ENCODE results near the gene NPHP1. TPM values are rescaled to one million over a fixed set of nuclear protein-coding genes. Genes with fewer than 3 reads are reported as not detected.
"Not testable (repeated sequence)": the region's sequence is repeated elsewhere in the genome, so short reads cannot be mapped to it uniquely, and the experiment has no call there.

Gene NPHP1
- total RNA-seq, 1 donor from 2014 or later, result 11.5 TPM

GRCh38 chr2:110121052-110121334, 83.8 kb downstream of the NPHP1 start:
- Histone ChIP-seq H3K4me3 (ENCODE audit: low read length in 3 of 3) (no peak overlapping the region), H3K27me3 (ENCODE audit: control insufficient read depth in 3 of 3, insufficient read depth in 3 of 3, low read length in 3 of 3) (peaks cover 9 to 19% (median 16%) of the 10 kb centered on the region in 3 donors), H3K27ac (ENCODE audit: low read depth, low read length) (no peak overlapping the region), H3K9ac (ENCODE audit: low read depth in 1 of 3, low read length in 3 of 3) (no peak overlapping the region), H3K36me3 (ENCODE audit: control insufficient read depth in 3 of 3, insufficient read depth in 3 of 3, low read length in 3 of 3) (peaks cover 5 to 26% (median 22%) of the 10 kb centered on the region in 3 donors), H3K4me1 (ENCODE audit: control insufficient read depth in 3 of 3, insufficient read depth in 3 of 3, low read length in 3 of 3) (peaks cover 6 to 11% (median 9%) of the 10 kb centered on the region in 3 donors), H3K9me3 (ENCODE audit: control insufficient read depth in 3 of 3, low read length in 3 of 3) (no peaks in the 10 kb centered on the region)

DNA sequence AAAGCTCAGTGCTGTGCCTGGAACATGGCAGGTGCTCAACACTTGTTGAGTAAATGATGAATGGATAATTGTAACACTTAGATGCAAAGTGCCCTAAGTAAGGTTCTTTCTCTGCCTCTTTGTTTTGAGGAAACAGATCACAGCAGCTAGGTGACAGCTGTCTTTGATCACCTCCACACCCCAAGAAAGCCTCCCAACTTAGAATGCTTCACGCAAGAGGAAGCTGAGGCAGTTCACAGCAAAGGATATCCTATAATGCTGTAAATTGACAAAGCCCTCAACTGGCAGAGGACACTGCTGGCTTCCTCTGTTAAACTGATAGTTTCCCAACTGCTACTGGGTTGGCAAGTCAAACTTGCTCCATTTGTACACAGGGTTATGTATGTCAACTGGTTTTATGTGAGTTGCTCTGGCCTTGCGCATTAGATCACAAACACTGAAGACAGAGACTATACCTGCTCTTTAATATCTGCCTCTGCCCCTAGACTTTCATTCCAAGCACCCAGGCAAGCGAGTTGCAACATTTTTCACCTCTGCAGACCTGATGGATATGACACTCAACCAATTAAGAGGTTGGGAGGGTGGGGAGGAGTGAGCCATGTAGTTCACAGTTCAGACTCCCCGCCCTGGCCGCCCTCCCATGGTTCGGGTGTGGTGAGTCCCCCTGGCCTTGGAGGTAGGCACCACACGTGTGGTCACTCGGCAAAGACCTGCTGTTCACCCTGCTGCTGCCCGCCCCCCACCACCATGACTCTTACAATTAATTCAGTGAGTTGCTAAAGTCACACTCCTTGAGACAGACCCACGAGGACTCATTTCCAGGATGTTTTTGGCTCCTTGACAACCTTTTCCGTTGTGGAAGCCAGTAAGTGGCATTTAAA, 84.4 kb downstream of the NPHP1 start:
- no peaks in the 10 kb centered on the region for H3K9me3 ChIP-seq (ENCODE audit: control insufficient read depth in 3 of 3, low read length in 3 of 3)
- peaks cover 15 to 25% (median 22%) of the 10 kb centered on the region in 3 donors for H3K27me3 ChIP-seq (ENCODE audit: control insufficient read depth in 3 of 3, insufficient read depth in 3 of 3, low read length in 3 of 3)
- no peak overlapping the region for H3K9ac ChIP-seq (ENCODE audit: low read depth in 1 of 3, low read length in 3 of 3)
- peaks cover 11 to 17% (median 15%) of the 10 kb centered on the region in 3 donors for H3K4me1 ChIP-seq (ENCODE audit: control insufficient read depth in 3 of 3, insufficient read depth in 3 of 3, low read length in 3 of 3)
- H3K4me3 ChIP-seq (ENCODE audit: low read length in 3 of 3), result no peak overlapping the region
- H3K27ac ChIP-seq (ENCODE audit: low read depth, low read length), result peak overlapping the region; percentile 67
- peaks cover 2 to 24% (median 20%) of the 10 kb centered on the region in 3 donors for H3K36me3 ChIP-seq (ENCODE audit: control insufficient read depth in 3 of 3, insufficient read depth in 3 of 3, low read length in 3 of 3)

GRCh38 chr2:110116033-110116710, 88.6 kb downstream of the NPHP1 start:
- Histone ChIP-seq H3K36me3 (ENCODE audit: control insufficient read depth in 3 of 3, insufficient read depth in 3 of 3, low read length in 3 of 3) (no peaks in the 10 kb centered on the region), H3K27me3 (ENCODE audit: control insufficient read depth in 3 of 3, insufficient read depth in 3 of 3, low read length in 3 of 3) (peaks cover 23 to 42% (median 41%) of the 10 kb centered on the region in 3 donors), H3K9me3 (ENCODE audit: control insufficient read depth in 3 of 3, low read length in 3 of 3) (no peaks in the 10 kb centered on the region), H3K9ac (ENCODE audit: low read depth in 1 of 3, low read length in 3 of 3) (peak overlapping the region in 1 of 3 donors; percentile 68), H3K4me3 (ENCODE audit: low read length in 3 of 3) (peak overlapping the region; percentile 2 to 67 (median 41)), H3K27ac (ENCODE audit: low read depth, low read length) (peak overlapping the region; percentile 65), H3K4me1 (ENCODE audit: control insufficient read depth in 3 of 3, insufficient read depth in 3 of 3, low read length in 3 of 3) (peaks cover 11 to 25% (median 19%) of the 10 kb centered on the region in 3 donors)

DNA sequence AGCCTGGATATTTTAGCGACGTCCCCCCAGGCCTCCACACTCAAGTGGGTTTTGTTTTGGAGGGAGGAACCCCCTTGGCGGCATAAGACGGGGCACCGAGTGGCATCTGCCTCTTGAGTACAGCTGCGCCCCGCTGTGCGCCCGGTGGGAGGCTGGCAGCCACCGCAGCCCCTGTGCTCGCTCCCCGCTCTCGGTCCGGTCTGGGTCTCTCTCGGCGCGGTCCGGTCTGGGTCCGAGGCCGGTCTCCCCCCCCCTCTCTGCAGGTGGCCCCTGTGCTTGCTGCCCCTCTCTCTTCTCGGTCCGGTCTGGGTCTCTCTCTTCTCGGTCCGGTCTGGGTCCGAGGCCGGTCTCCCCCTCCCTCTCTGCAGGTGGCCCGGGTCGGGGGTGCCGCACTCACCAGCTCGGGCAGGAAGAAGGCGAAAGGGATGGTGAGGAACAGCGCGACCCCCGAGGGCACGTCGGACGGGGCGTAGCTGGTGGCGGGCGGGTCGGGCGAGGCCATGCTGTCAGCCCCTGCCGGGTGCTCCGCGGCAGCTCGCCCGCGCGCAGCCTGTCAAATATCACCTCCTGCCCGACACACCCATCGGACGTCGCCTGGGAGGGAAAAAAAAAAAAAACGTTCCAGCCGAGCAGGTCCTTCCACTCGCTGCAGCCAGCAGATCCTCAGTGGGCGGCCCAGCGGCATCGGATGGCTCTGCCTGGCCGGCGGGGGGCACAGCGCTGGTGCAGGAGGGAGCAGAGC, 89.4 kb downstream of the NPHP1 start, which contains the start of gene MALL:
Gene MALL (minus strand): TSS at position 532 of the 742 bp plus-strand sequence. CDS start 30 bp downstream, at position 502.
- H3K4me3 ChIP-seq (ENCODE audit: low read length in 3 of 3), result peak within 1 kb of the TSS; percentile 2 to 67 (median 51)
- peaks cover 11 to 25% (median 16%) of the 10 kb centered on the region in 3 donors for H3K4me1 ChIP-seq (ENCODE audit: control insufficient read depth in 3 of 3, insufficient read depth in 3 of 3, low read length in 3 of 3)
- peak within 1 kb of the TSS; percentile 32 to 68 (median 65) for H3K9ac ChIP-seq (ENCODE audit: low read depth in 1 of 3, low read length in 3 of 3)
- H3K9me3 ChIP-seq (ENCODE audit: control insufficient read depth in 3 of 3, low read length in 3 of 3), result no peaks in the 10 kb centered on the region
- H3K27ac ChIP-seq (ENCODE audit: low read depth, low read length), result peak within 1 kb of the TSS; percentile 65
- H3K36me3 ChIP-seq (ENCODE audit: control insufficient read depth in 3 of 3, insufficient read depth in 3 of 3, low read length in 3 of 3), result no peaks in the 10 kb centered on the region
- H3K27me3 ChIP-seq (ENCODE audit: control insufficient read depth in 3 of 3, insufficient read depth in 3 of 3, low read length in 3 of 3), result peaks cover 23 to 42% (median 41%) of the 10 kb centered on the region in 3 donors

GRCh38 chr2:110114831-110115255, 90.0 kb downstream of the NPHP1 start:
- H3K4me1 ChIP-seq (ENCODE audit: control insufficient read depth in 3 of 3, insufficient read depth in 3 of 3, low read length in 3 of 3), result peaks cover 11 to 25% (median 16%) of the 10 kb centered on the region in 3 donors
- peak overlapping the region; percentile 32 to 68 (median 65) for H3K9ac ChIP-seq (ENCODE audit: low read depth in 1 of 3, low read length in 3 of 3)

GRCh38 chr2:110113961-110114591, 90.7 kb downstream of the NPHP1 start:
- peaks cover 23 to 42% (median 41%) of the 10 kb centered on the region in 3 donors for H3K27me3 ChIP-seq (ENCODE audit: control insufficient read depth in 3 of 3, insufficient read depth in 3 of 3, low read length in 3 of 3)
- H3K4me3 ChIP-seq (ENCODE audit: low read length in 3 of 3), result peak overlapping the region; percentile 14 to 54 (median 29)
- H3K36me3 ChIP-seq (ENCODE audit: control insufficient read depth in 3 of 3, insufficient read depth in 3 of 3, low read length in 3 of 3), result no peaks in the 10 kb centered on the region
- H3K9ac ChIP-seq (ENCODE audit: low read depth in 1 of 3, low read length in 3 of 3), result peak overlapping the region in 1 of 3 donors; percentile 16
- peaks cover 11 to 25% (median 16%) of the 10 kb centered on the region in 3 donors for H3K4me1 ChIP-seq (ENCODE audit: control insufficient read depth in 3 of 3, insufficient read depth in 3 of 3, low read length in 3 of 3)
- peak overlapping the region; percentile 40 for H3K27ac ChIP-seq (ENCODE audit: low read depth, low read length)
- H3K9me3 ChIP-seq (ENCODE audit: control insufficient read depth in 3 of 3, low read length in 3 of 3), result no peaks in the 10 kb centered on the region

More at GRCh38 chr2:110114831-110115255, 90.0 kb downstream of the NPHP1 start:
- H3K27ac ChIP-seq (ENCODE audit: low read depth, low read length), result peak overlapping the region; percentile 65
- H3K36me3 ChIP-seq (ENCODE audit: control insufficient read depth in 3 of 3, insufficient read depth in 3 of 3, low read length in 3 of 3), result no peaks in the 10 kb centered on the region
- no peaks in the 10 kb centered on the region for H3K9me3 ChIP-seq (ENCODE audit: control insufficient read depth in 3 of 3, low read length in 3 of 3)
- peaks cover 23 to 42% (median 41%) of the 10 kb centered on the region in 3 donors for H3K27me3 ChIP-seq (ENCODE audit: control insufficient read depth in 3 of 3, insufficient read depth in 3 of 3, low read length in 3 of 3)
- peak overlapping the region in 2 of 3 donors; percentile 51 to 67 for H3K4me3 ChIP-seq (ENCODE audit: low read length in 3 of 3)

- H3K9me3 ChIP-seq (ENCODE audit: control insufficient read depth in 3 of 3, low read length in 3 of 3); H3K27ac ChIP-seq (ENCODE audit: low read depth, low read length); H3K4me1 ChIP-seq (ENCODE audit: control insufficient read depth in 3 of 3, insufficient read depth in 3 of 3, low read length in 3 of 3); H3K9ac ChIP-seq (ENCODE audit: low read depth in 1 of 3, low read length in 3 of 3); H3K27me3 ChIP-seq (ENCODE audit: control insufficient read depth in 3 of 3, insufficient read depth in 3 of 3, low read length in 3 of 3); H3K4me3 ChIP-seq (ENCODE audit: low read length in 3 of 3); H3K36me3 ChIP-seq (ENCODE audit: control insufficient read depth in 3 of 3, insufficient read depth in 3 of 3, low read length in 3 of 3): not testable (repeated sequence)
Observed at GRCh38 chr2:110108291-110108690, 96.5 kb downstream of the NPHP1 start.

DNA sequence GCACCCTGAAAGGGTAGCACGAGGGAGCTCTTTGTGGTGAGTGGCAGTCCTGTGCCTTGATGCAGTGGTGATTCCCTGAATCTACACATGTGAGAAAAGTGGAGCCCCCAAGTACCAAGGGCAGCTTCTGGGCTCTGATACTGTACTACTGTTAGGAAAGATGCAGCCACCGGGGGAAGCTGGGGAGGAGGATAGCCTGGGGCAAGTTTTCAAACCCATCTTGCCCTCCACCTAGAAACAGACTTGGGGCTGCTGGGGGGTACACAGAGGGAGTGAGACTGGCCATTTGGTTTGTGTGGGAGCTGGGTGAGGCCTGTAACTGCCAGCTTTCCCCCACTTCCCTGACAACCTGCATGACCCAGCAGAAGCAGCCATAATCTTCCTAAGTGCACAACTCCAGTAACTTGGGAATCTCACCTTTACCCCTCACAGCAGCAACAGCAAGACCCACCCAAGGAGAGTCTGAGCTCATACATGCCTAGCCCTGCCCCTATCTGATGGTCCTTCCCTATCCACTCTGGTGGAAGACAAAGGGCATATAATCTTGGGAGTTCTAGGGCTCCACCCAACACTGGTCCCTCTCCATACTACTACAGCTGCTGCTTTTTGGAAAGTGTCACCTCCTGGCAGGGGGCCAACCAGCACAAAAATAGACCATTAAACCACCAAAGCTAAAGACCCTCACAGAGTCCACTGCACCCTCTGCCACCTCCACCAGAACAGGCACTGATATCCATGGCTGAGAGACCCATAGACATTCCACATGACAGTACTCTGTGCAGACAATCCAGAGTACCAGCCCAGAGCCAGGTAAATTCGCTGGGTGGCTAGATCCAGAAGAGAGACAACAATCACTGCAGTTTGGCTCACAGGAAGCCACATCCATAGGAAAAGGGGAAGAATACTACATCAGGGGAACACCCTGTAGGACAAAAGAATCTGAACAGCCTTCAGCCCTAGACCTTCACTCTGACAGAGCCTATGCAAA, 97.4 kb downstream of the NPHP1 start:
- peaks cover 1 to 3% (median 2%) of the 10 kb centered on the region in 3 donors for H3K4me1 ChIP-seq (ENCODE audit: control insufficient read depth in 3 of 3, insufficient read depth in 3 of 3, low read length in 3 of 3)
- H3K27ac ChIP-seq (ENCODE audit: low read depth, low read length), result no peak overlapping the region

More for the DNA sequence above, 97.4 kb downstream of the NPHP1 start:
- H3K36me3 ChIP-seq (ENCODE audit: control insufficient read depth in 3 of 3, insufficient read depth in 3 of 3, low read length in 3 of 3), result peaks cover 0 to 2% (median 0%) of the 10 kb centered on the region in 3 donors
- no peak overlapping the region for H3K9ac ChIP-seq (ENCODE audit: low read depth in 1 of 3, low read length in 3 of 3)
- no peak overlapping the region for H3K4me3 ChIP-seq (ENCODE audit: low read length in 3 of 3)
- H3K27me3 ChIP-seq (ENCODE audit: control insufficient read depth in 3 of 3, insufficient read depth in 3 of 3, low read length in 3 of 3), result peaks cover 2 to 5% (median 2%) of the 10 kb centered on the region in 3 donors
- no peaks in the 10 kb centered on the region for H3K9me3 ChIP-seq (ENCODE audit: control insufficient read depth in 3 of 3, low read length in 3 of 3)

All from skeletal muscle tissue (tissue), 4 donors.